GM11168 (cell line): ENCODE measurements around the gene CEP41.
"Not testable (repeated sequence)": the region's sequence is repeated elsewhere in the genome, so short reads cannot be mapped to it uniquely, and the experiment has no call there.

Experiments used
- in situ Hi-C: fragments of 300-500 bp; cut with MboI; formaldehyde crosslinking; loops from one replicate; pipeline ENCODE4 v1.12.0; 2022; ENCODE audit warnings: low sequenced_read_pairs; ENCODE audit not compliant: unreplicated experiment

CEP41 gene

GRCh38 chr7:130463553-130464434 is 23.0 kb upstream of the CEP41 start:
- in situ Hi-C loops = no loop called here

DNA sequence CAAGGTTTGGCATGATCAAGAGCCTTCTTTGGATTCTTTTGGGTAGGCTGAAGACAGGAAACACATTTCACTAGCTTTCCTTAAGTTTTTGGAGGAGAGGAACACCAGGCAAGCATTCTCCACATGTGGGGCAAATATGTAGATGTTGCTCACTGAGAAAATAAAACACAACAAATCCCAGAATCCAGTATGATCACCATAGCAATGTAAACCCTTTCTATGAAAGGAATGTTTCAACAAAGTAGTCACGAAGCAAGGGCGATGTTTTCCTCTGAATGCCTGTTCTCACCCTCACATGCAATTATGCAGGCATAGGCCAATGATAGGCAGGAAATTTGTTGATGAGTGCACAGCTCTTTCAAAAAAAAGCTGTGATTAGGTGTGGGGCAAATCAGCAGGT is 20.5 kb upstream of the CEP41 start:
- in situ Hi-C loops = no loop called here

GRCh38 chr7:130458257-130458656 is 17.4 kb upstream of the CEP41 start:
- in situ Hi-C loops = no loop called here

- in situ Hi-C loops = no loop called here
These were observed 14.1 kb upstream of the CEP41 start for GRCh38 chr7:130454959-130455358.

- in situ Hi-C loops = no loop called here
These were observed 12.1 kb upstream of the CEP41 start for GRCh38 chr7:130452951-130453350.

DNA sequence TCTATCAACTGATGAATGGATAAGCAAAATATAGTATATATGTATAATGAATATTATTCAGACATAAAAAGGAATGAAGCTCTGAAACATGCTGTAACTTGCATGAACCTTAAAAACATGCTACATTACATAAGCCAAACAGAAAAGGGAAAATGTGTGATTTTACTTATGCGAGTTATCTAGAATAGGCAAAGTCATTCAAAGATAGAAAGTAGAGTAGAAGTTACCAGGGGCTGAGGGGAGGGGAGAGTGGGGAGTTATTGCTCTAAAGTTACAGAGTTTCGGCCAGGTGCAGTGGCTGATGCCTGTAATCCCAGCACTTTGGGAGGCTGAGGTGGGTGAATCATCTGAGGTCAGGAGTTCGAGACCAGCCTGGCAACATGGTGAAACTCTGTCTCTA is 10.5 kb upstream of the CEP41 start:
- in situ Hi-C loops = not testable (repeated sequence)

- in situ Hi-C loops = no loop called here
These were observed 5.4 kb upstream of the CEP41 start for GRCh38 chr7:130446259-130446658.

DNA sequence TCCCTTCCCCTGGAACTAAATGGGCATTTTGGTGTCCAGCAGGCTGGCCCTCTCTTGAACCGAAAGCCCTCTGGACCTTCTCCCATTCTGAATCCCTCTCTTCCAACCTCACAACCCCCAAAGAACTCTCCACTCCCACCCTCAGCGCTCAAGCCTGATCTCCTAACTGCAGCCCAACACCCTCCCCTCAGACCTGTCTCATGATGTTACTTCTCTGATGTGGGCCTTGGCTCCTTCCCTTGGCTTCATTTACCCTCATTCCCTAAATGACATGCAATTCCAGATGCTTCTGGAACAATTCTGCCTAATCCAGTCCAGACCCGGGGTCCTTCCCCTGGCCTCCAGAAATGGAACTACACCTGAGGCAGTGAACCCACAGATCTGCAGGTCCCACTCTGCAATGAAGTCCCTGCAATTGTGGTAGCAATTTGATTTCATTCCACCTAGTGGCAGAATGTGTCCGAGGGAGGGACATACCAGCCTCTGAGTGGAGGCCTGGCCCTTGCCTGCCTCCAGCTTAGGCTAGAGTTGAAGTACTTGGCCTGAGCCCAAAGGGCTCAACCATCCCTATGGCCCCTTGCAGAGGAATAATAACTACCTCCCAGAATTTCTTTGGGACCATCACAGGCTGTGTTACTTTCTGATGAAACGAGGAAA is 4.1 kb upstream of the CEP41 start:
- in situ Hi-C loops = no loop called here

DNA sequence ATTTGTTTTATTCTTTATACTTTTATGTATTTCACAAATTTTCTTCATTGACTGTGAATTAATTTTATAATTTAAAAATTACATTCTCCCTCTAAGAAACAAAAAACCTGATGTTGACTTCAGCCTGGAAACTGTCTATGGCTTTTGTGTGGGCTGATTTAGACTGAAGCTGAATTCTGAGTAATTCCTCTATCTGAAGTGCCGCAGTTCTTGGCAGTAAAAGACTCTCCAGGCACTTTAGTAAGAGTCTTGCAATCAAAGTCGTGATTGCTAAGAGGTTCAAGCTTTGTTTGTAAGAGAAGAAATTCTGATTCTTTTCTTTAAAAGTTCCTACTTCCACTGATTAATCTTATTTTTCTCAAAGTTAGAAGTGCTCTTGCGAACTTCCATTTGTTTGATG is 3.4 kb upstream of the CEP41 start:
- in situ Hi-C loops = no loop called here

DNA sequence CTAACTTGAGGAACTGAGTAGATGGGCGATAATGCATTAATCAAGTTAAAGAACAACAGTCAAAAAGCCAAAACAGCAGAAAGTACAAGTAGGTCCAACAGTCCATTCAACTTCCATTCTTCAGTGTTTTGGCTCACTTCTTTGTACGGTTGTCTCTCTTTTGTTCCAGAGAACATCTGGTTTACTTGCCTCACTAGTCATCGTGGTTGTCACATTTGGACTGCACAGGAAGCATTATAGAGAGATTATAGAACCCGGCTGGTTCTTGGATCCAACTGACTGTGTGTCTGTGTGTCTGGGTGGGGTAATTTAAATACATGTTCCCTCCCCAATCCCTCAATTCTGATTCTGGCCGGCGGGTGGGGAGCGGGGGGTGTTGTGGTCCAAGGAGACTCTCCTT is 1.8 kb upstream of the CEP41 start:
- in situ Hi-C loops = no loop called here

- in situ Hi-C loops = no loop called here
These were observed 623 bp upstream of the CEP41 start for GRCh38 chr7:130441408-130441869.

- in situ Hi-C loops = no loop called here
These were observed 4.6 kb downstream of the CEP41 start for GRCh38 chr7:130436253-130436652.

- in situ Hi-C loops = no loop called here
These were observed 5.4 kb downstream of the CEP41 start for GRCh38 chr7:130435311-130435854.

DNA sequence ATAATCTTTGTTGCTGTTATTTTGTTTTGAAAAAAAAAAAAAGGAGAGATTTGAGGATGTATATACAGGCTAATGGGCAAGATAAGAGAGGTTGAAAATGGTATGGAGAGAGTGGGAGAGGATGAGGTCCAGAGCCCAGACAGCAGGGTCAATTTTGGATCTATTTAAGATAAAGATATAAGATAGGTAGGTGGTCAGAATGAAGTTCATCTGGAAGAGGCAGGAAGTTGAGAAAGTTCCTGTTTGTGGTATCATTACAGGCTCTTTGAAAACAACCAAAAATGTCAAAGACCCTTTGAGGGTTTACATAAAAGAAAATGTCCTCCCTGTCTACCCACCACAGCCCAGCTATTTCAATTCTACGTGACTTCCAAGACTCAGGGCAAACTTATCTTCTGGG is 7.5 kb downstream of the CEP41 start:
- in situ Hi-C loops = no loop called here

DNA sequence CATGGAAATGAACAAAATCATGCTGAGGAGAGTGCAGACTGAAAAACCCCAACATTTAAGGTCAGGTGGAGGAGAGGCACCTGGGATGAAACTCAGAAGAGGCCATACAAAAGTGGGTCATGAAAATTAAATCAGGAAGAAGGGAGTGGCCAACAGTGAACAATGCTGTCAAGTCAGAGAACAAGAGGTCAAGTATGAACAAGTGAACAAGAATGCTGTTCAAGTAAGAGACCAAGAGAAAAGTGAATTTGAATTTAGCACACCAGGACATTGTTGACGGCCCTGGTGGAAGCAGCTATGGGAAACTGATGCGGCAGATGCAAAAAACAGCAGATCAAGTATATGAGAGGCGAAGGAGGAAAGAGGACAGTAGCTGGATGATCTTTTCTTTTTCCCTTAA is 7.9 kb downstream of the CEP41 start:
- in situ Hi-C loops = no loop called here

GRCh38 chr7:130430841-130431666 is 9.8 kb downstream of the CEP41 start:
- in situ Hi-C loops = no loop called here

- in situ Hi-C loops = no loop called here
These were observed 10.7 kb downstream of the CEP41 start for GRCh38 chr7:130430115-130430514.

GRCh38 chr7:130429019-130429418 is 11.8 kb downstream of the CEP41 start:
- in situ Hi-C loops = no loop called here

- in situ Hi-C loops = no loop called here
These were observed 14.3 kb downstream of the CEP41 start for GRCh38 chr7:130426564-130426963.

GRCh38 chr7:130425796-130426195 is 15.0 kb downstream of the CEP41 start:
- in situ Hi-C loops = no loop called here
